PC-3 (cell line): ENCODE data around the gene LRP1B.

Experiments
- CTCF ChIP-seq: fragments of 300-600 bp; sonication (generic); conservative IDR thresholded peaks from 2 replicates; pipeline ENCODE4 v1.5.1; 2017; ENCODE audit warnings: antibody characterized with exemption, low read depth, mild to moderate bottlenecking, low read length
- EZH2 ChIP-seq: fragments of 300-600 bp; sonication (generic); IDR thresholded peaks from one replicate; pipeline ENCODE4 v1.6.1; 2017; ENCODE audit warnings: antibody characterized with exemption, mild to moderate bottlenecking, low read length; ENCODE audit not compliant: unreplicated experiment

GRCh38 chr2:140747090-140747489 is 1383.7 kb downstream of the LRP1B start:
- no peak for TF ChIP-seq CTCF
- no peak for TF ChIP-seq EZH2
